ENCODE data around the gene SH2D3A. TPM values are rescaled to one million over a fixed set of nuclear protein-coding genes. Genes with fewer than 3 reads are reported as not detected.
"Not testable (repeated sequence)": the region's sequence is repeated elsewhere in the genome, so short reads cannot be mapped to it uniquely, and the experiment has no call there.

SH2D3A gene
- total RNA-seq, 4 donors from 2014 or later, result 41.4 to 127 (median 55.5) TPM

GRCh38 chr19:6778386-6778785, 11.2 kb upstream of the SH2D3A start:
- Histone ChIP-seq H3K4me1 (peaks cover 0 to 4% (median 0%) of the 10 kb centered on the region in 4 donors), H3K27me3 (no peaks in the 10 kb centered on the region), H3K27ac (no peak overlapping the region), H3K4me3 (no peak overlapping the region), H3K9me3 (no peaks in the 10 kb centered on the region), H3K36me3 (no peaks in the 10 kb centered on the region)
- in situ Hi-C loops (cut with MboI; ENCODE audit: low pct_ligation_motif_present in 1 of 4, low pct_unique_long_range_greater_than_20kb in 1 of 4, low sequenced_read_pairs in 3 of 4) (no loop called here), intact Hi-C loops (cut with DNase I; ENCODE audit: low total_unique reads) (no loop called here)
- no peak for DNase-seq
- no peak for TF ChIP-seq EP300 (IDR thresholded peaks at IDR 0.05; ENCODE audit: low read depth)
- 59 to 74% methylated on average over 4 of the region's 4 CpGs for WGBS, 2 donors (ENCODE audit: low coverage in 1 of 2)

DNA sequence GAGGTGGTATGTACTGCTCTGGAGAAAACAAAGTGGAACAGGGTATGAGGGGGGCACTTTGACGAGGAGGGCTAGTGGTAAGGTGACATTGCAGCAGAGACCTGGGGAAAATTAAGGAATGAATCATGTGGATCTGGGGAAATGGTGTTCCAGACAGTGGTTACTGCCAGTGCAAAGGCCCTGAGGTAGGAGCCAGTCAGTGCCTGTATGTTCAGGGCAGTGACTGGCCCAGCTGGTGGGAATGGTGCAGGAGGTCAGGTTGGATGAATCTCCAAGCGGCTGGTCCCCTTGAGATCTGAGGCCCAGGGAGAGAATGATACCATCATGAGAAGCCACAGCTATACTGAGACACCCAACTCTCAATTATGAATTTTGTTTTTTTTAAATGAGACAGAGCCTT, 10.2 kb upstream of the SH2D3A start:
- intact Hi-C loops (cut with DNase I; ENCODE audit: low total_unique reads), result no loop called here
- 93% methylated on average over 2 of the region's 2 CpGs; no CpG with 5 or more reads in 1 of the 2 donors for WGBS, 2 donors (ENCODE audit: low coverage in 1 of 2)
- Histone ChIP-seq H3K36me3 (no peaks in the 10 kb centered on the region), H3K27me3 (no peaks in the 10 kb centered on the region), H3K4me3 (no peak overlapping the region), H3K4me1 (peaks cover 0 to 5% (median 2%) of the 10 kb centered on the region in 4 donors), H3K9me3 (no peaks in the 10 kb centered on the region), H3K27ac (no peak overlapping the region)
- DNase-seq, result no peak
- in situ Hi-C loops (cut with MboI; ENCODE audit: low pct_ligation_motif_present in 1 of 4, low pct_unique_long_range_greater_than_20kb in 1 of 4, low sequenced_read_pairs in 3 of 4), result no loop called here
- TF ChIP-seq POLR2A (IDR thresholded peaks at IDR 0.05), result no peak
- no peak for TF ChIP-seq POLR2AphosphoS5 (IDR thresholded peaks at IDR 0.05)

DNA sequence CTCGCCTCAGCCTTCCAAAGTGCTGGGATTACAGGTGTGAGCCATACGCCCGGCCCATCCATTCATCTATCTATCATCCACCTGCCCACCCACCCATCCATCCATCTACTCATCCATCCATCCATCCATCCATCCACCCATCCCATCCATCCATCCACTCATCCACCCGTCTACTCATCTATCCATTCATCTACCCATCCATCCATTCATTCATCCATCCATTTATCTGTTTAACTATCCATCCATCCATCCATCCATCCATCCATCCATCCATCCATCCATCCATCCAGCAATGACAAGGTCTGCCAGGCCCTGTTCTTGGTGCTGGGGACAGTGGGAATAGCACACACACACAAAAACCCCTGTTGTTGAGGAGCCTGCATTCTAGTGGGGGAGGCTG, 9.8 kb upstream of the SH2D3A start:
- Histone ChIP-seq H3K27ac (no peak overlapping the region), H3K27me3 (no peaks in the 10 kb centered on the region), H3K36me3 (no peaks in the 10 kb centered on the region), H3K4me3 (no peak overlapping the region), H3K9me3 (no peaks in the 10 kb centered on the region), H3K4me1 (peaks cover 0 to 5% (median 2%) of the 10 kb centered on the region in 4 donors)
- in situ Hi-C loops (cut with MboI; ENCODE audit: low pct_ligation_motif_present in 1 of 4, low pct_unique_long_range_greater_than_20kb in 1 of 4, low sequenced_read_pairs in 3 of 4), result no loop called here
- 94 to 100% methylated on average over 3 to 4 of the region's 4 CpGs for WGBS, 2 donors (ENCODE audit: low coverage in 1 of 2)
- DNase-seq, result no peak
- TF ChIP-seq EP300 (IDR thresholded peaks at IDR 0.05; ENCODE audit: low read depth) (no peak), POLR2A (IDR thresholded peaks at IDR 0.05) (no peak), CTCF (IDR thresholded peaks at IDR 0.05) (no peak)
- intact Hi-C loops (cut with DNase I; ENCODE audit: low total_unique reads), result no loop called here

- H3K27me3 ChIP-seq; H3K9me3 ChIP-seq; in situ Hi-C loops (cut with MboI; ENCODE audit: low pct_ligation_motif_present in 1 of 4, low pct_unique_long_range_greater_than_20kb in 1 of 4, low sequenced_read_pairs in 3 of 4); DNase-seq; H3K4me3 ChIP-seq; H3K4me1 ChIP-seq; H3K36me3 ChIP-seq; H3K27ac ChIP-seq; intact Hi-C loops (cut with DNase I; ENCODE audit: low total_unique reads): not testable (repeated sequence)
Measured at GRCh38 chr19:6776045-6776444, 8.8 kb upstream of the SH2D3A start.

GRCh38 chr19:6774821-6775707, 7.8 kb upstream of the SH2D3A start:
- no peak for DNase-seq
- H3K4me3 ChIP-seq, result no peak overlapping the region
- no peaks in the 10 kb centered on the region for H3K9me3 ChIP-seq
- H3K27me3 ChIP-seq, result no peaks in the 10 kb centered on the region
- TF ChIP-seq POLR2A (IDR thresholded peaks at IDR 0.05) (no peak), EP300 (IDR thresholded peaks at IDR 0.05; ENCODE audit: low read depth) (no peak), CTCF (IDR thresholded peaks at IDR 0.05) (no peak), POLR2AphosphoS5 (IDR thresholded peaks at IDR 0.05) (no peak)
- in situ Hi-C loops (cut with MboI; ENCODE audit: low pct_ligation_motif_present in 1 of 4, low pct_unique_long_range_greater_than_20kb in 1 of 4, low sequenced_read_pairs in 3 of 4) (no loop called here), intact Hi-C loops (cut with DNase I; ENCODE audit: low total_unique reads) (no loop called here)
- no peak overlapping the region for H3K27ac ChIP-seq
- no peaks in the 10 kb centered on the region for H3K36me3 ChIP-seq
- WGBS, 2 donors (ENCODE audit: low coverage in 1 of 2), result 48 to 85% methylated on average over 6 to 11 of the region's 11 CpGs
- peaks cover 0 to 5% (median 0%) of the 10 kb centered on the region in 4 donors for H3K4me1 ChIP-seq
